SIG-M5 treated with dmso at 0.1 percent for 504 hours (cell line): ENCODE results near the gene FERD3L.
A peak's percentile ranks its signal among the peaks of the same experiment; 100 is the strongest.

ENCODE experiments used
- DNase-seq: peaks from one replicate; lab custom pipeline; 2025; ENCODE audit not compliant: unreplicated experiment; lab: John Stamatoyannopoulos, UW

FERD3L gene

GRCh38 chr7:19117091-19117869 lies 27.9 kb downstream of the FERD3L start, which contains the start of gene TWIST1:
TSS of gene TWIST1 (minus strand) at chr7:19117636. CDS start at chr7:19117321, 315 bp downstream.
- no peak for DNase-seq

- peak; percentile 4 for DNase-seq
Measured at GRCh38 chr7:19116121-19117090, 28.8 kb downstream of the FERD3L start.

- no peak for DNase-seq
Measured at GRCh38 chr7:19114551-19114855, 30.7 kb downstream of the FERD3L start.

- no peak for DNase-seq
Measured at GRCh38 chr7:19113855-19114550, 31.2 kb downstream of the FERD3L start.

- no peak for DNase-seq
Measured at GRCh38 chr7:19113002-19113350, 32.2 kb downstream of the FERD3L start.

- DNase-seq = no peak
Measured at GRCh38 chr7:19112274-19113001, 32.8 kb downstream of the FERD3L start.

- DNase-seq = no peak
Measured at GRCh38 chr7:19111474-19112273, 33.5 kb downstream of the FERD3L start.

GRCh38 chr7:19110776-19111175 lies 34.4 kb downstream of the FERD3L start:
- no peak for DNase-seq

GRCh38 chr7:19110026-19110730 lies 35.0 kb downstream of the FERD3L start:
- DNase-seq = no peak

GRCh38 chr7:19109000-19109946 lies 35.9 kb downstream of the FERD3L start:
- no peak for DNase-seq

GRCh38 chr7:19107356-19108146 lies 37.7 kb downstream of the FERD3L start:
- DNase-seq = peak; percentile 25

GRCh38 chr7:19107081-19107355 lies 38.2 kb downstream of the FERD3L start:
- no peak for DNase-seq

GRCh38 chr7:19106241-19107080 lies 38.8 kb downstream of the FERD3L start:
- DNase-seq = no peak

GRCh38 chr7:19105546-19105945 lies 39.7 kb downstream of the FERD3L start:
- DNase-seq = no peak

GRCh38 chr7:19104811-19105210 lies 40.4 kb downstream of the FERD3L start:
- DNase-seq = no peak

- DNase-seq = no peak
Measured at GRCh38 chr7:19102884-19103283, 42.3 kb downstream of the FERD3L start.

GRCh38 chr7:19101909-19102308 lies 43.3 kb downstream of the FERD3L start:
- DNase-seq = no peak
